ENCODE results near the gene VWF. TPM values are rescaled to one million over a fixed set of nuclear protein-coding genes. Genes with fewer than 3 reads are reported as not detected.

Gene VWF
- total and polyA plus RNA-seq, 2 of the 4 experiments (the other 2 are of a cell fraction) = under 0.01 to 0.09 TPM

DNA sequence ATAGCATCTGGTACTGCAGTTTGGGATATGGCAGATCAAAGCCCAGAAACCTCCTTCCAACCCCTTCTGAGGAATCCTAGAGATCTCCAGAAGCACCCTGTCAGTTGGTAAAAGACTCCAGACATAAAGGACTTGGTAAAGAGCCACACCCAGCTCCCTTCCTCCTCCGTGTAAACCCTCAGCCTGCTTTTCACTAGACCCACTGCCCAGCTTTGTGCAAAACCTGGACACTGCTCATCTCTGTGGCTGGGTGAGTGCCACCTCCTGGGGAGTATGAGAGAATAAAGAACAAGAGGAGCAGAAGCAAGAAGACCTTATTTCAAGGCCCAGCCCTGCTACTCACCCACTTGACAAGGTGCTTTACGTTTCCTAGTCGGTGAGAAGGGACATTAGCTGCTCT, 212.5 kb downstream of the VWF start:
- ATAC-seq (ENCODE audit: low read depth) = no peak
- Histone ChIP-seq H2BK120ac (ENCODE audit: low read depth, low read length) (no peak overlapping the region), H3K18ac (ENCODE audit: low read depth, low read length) (no peak overlapping the region), H3K36me3 (ENCODE audit: control insufficient read depth, insufficient read depth, low read length) (no peaks in the 10 kb centered on the region), H2BK20ac (ENCODE audit: low read depth, low read length) (no peak overlapping the region), H3K4ac (ENCODE audit: low read depth, low read length) (no peak overlapping the region), H3K27me3 (ENCODE audit: control insufficient read depth, insufficient read depth, low read length) (peaks cover 31% of the 10 kb centered on the region), H3K23ac (ENCODE audit: low read depth, low read length) (no peak overlapping the region), H2AFZ (replicated peaks; ENCODE audit: low read length, poor library complexity) (no peak overlapping the region), H2AK5ac (ENCODE audit: low read depth, low read length) (no peak overlapping the region), H4K20me1 (ENCODE audit: insufficient read depth, low read length) (no peaks in the 10 kb centered on the region), H3K4me1 (ENCODE audit: control insufficient read depth, insufficient read depth, low read length) (no peaks in the 10 kb centered on the region), H3K79me1 (ENCODE audit: low read depth in 1 of 2, low read length in 2 of 2) (no peaks in the 10 kb centered on the region), H2AK9ac (replicated peaks; ENCODE audit: low read depth, low read length, poor library complexity) (no peak overlapping the region), H3K9ac (ENCODE audit: low read depth, low read length) (no peak overlapping the region), H4K91ac (ENCODE audit: insufficient read depth, low read depth, low read length) (no peak overlapping the region), H3K56ac (ENCODE audit: extremely low read depth, insufficient read depth, low read length) (no peak overlapping the region), H3K27ac (ENCODE audit: insufficient read depth, low read length) (no peak overlapping the region), H2BK15ac (ENCODE audit: low read depth, low read length) (no peak overlapping the region), H3K9me3 (ENCODE audit: control insufficient read depth, insufficient read depth, low read length) (no peaks in the 10 kb centered on the region), H3K9me1 (ENCODE audit: insufficient read depth, low read length) (no peaks in the 10 kb centered on the region), H4K8ac (ENCODE audit: low read depth in 2 of 2, low read length in 2 of 2) (no peak overlapping the region), H3K4me2 (ENCODE audit: low read depth, low read length) (no peak overlapping the region), H3K4me3 (ENCODE audit: insufficient read depth, low read depth, low read length) (no peak overlapping the region), H4K5ac (ENCODE audit: low read depth, low read length) (no peak overlapping the region), H2BK5ac (ENCODE audit: low read depth, low read length, poor library complexity, severe bottlenecking) (no peak overlapping the region), H3K14ac (replicated peaks; ENCODE audit: low read depth, low read length) (no peak overlapping the region)
- dilution Hi-C loops (cut with HindIII; ENCODE audit: low sequenced_read_pairs, unreplicated experiment) (no loop called here), in situ Hi-C loops (cut with MboI; ENCODE audit: low sequenced_read_pairs) (no loop called here), intact Hi-C loops (cut with micrococcal nuclease) (no loop called here)
- DNase-seq = no peak
- CTCF ChIA-PET = no interaction called here
- POLR2A ChIA-PET (ENCODE audit: unreplicated experiment) = no interaction called here
- TF ChIP-seq CHD1 (IDR thresholded peaks at IDR 0.05; ENCODE audit: low read depth, low read length) (no peak), BHLHE40 (IDR thresholded peaks at IDR 0.05; ENCODE audit: low read depth, low read length) (no peak), MXI1 (IDR thresholded peaks at IDR 0.05; ENCODE audit: borderline replicate concordance, low read depth, low read length) (no peak), MAFK (IDR thresholded peaks at IDR 0.05; ENCODE audit: low read depth, low read length) (no peak), POLR2A (IDR thresholded peaks at IDR 0.05; ENCODE audit: low read depth, low read length) (no peak), SMC3 (IDR thresholded peaks at IDR 0.05; ENCODE audit: low read depth, low read length) (no peak), MAZ (IDR thresholded peaks at IDR 0.05; ENCODE audit: borderline replicate concordance, low read depth, low read length) (no peak), CEBPB (IDR thresholded peaks at IDR 0.05; ENCODE audit: low read depth, low read length) (no peak), NFE2L2 (IDR thresholded peaks at IDR 0.05; ENCODE audit: low read depth, low read length) (no peak), RCOR1 (IDR thresholded peaks at IDR 0.05; ENCODE audit: insufficient replicate concordance, low read length) (no peak), FOS (IDR thresholded peaks at IDR 0.05; ENCODE audit: low read depth, low read length) (no peak)
- TF ChIP-seq, protein P1, sequence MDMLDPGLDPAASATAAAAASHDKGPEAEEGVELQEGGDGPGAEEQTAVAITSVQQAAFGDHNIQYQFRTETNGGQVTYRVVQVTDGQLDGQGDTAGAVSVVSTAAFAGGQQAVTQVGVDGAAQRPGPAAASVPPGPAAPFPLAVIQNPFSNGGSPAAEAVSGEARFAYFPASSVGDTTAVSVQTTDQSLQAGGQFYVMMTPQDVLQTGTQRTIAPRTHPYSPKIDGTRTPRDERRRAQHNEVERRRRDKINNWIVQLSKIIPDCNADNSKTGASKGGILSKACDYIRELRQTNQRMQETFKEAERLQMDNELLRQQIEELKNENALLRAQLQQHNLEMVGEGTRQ (IDR thresholded peaks at IDR 0.05; ENCODE audit: low read depth, low read length) = no peak
- TF ChIP-seq, protein P2, sequence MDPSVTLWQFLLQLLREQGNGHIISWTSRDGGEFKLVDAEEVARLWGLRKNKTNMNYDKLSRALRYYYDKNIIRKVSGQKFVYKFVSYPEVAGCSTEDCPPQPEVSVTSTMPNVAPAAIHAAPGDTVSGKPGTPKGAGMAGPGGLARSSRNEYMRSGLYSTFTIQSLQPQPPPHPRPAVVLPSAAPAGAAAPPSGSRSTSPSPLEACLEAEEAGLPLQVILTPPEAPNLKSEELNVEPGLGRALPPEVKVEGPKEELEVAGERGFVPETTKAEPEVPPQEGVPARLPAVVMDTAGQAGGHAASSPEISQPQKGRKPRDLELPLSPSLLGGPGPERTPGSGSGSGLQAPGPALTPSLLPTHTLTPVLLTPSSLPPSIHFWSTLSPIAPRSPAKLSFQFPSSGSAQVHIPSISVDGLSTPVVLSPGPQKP (IDR thresholded peaks at IDR 0.05; ENCODE audit: borderline replicate concordance, low read depth, low read length) = no peak
- TF ChIP-seq, protein P3, sequence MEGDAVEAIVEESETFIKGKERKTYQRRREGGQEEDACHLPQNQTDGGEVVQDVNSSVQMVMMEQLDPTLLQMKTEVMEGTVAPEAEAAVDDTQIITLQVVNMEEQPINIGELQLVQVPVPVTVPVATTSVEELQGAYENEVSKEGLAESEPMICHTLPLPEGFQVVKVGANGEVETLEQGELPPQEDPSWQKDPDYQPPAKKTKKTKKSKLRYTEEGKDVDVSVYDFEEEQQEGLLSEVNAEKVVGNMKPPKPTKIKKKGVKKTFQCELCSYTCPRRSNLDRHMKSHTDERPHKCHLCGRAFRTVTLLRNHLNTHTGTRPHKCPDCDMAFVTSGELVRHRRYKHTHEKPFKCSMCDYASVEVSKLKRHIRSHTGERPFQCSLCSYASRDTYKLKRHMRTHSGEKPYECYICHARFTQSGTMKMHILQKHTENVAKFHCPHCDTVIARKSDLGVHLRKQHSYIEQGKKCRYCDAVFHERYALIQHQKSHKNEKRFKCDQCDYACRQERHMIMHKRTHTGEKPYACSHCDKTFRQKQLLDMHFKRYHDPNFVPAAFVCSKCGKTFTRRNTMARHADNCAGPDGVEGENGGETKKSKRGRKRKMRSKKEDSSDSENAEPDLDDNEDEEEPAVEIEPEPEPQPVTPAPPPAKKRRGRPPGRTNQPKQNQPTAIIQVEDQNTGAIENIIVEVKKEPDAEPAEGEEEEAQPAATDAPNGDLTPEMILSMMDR (conservative IDR thresholded peaks at IDR 0.05; ENCODE audit: low read depth, low read length) = no peak
- BruUV-seq (replicated peaks) = no TSS peak
- WGBS, 2 experiments (ENCODE audit: extremely low coverage in 2 of 2, insufficient read length in 1 of 2) = 14% methylated on average over 2 of the region's 3 CpGs; no CpG with 5 or more reads in 1 of the 2 experiments

Data from IMR-90 (cell line).